Lower leg skin (tissue), 4 donors: ENCODE results near the gene TNIP1. TPM values are rescaled to one million over a fixed set of nuclear protein-coding genes. Genes with fewer than 3 reads are reported as not detected.

Experiments
- DNase-seq, 2 donors: peaks; one replicate each; pipeline ENCODE4 v3.0.0-alpha.2; 2019; ENCODE audit warnings: low spot score in 2 of 2
- H3K4me3 ChIP-seq: fragments of 200-600 bp; sonication (generic); 2 replicates; pipeline ENCODE4 v1.5.1; 2017; ENCODE audit warnings: mild to moderate bottlenecking, low read depth; ENCODE audit not compliant: poor library complexity, severe bottlenecking
- POLR2A ChIP-seq, 2 donors: fragments of 450-650 bp; IDR thresholded peaks; one replicate each; pipeline ENCODE4 v1.6.1; 2016 to 2017; ENCODE audit warnings: antibody characterized with exemption in 2 of 2, mild to moderate bottlenecking in 1 of 2, moderate library complexity in 1 of 2
- WGBS, 2 donors: methylation state at CpG; one replicate each; pipeline ENCODE4 v1.1.5; 2018; 5-methylcytosine and 5-hydroxymethylcytosine counted together
- intact Hi-C: fragments of 100-400 bp; cut with DNase I; formaldehyde crosslinking; loops from one replicate; pipeline ENCODE4 v1.15.0; 2023; ENCODE audit warnings: low total_unique reads
- total RNA-seq, 4 donors: library from RNA; depleted of rRNA; stranded (reverse); fragments of >200 nt; gene quantifications; one replicate each; pipeline ENCODE4 v1.1.0, GENCODE V29; 2016
- TF ChIP-seq, protein P1 (sequence below), 3 donors: fragments of 450-650 bp; IDR thresholded peaks; one replicate each; pipeline ENCODE4 v1.5.1; 2016; ENCODE audit warnings: antibody characterized with exemption in 3 of 3, mild to moderate bottlenecking in 3 of 3, moderate library complexity in 2 of 3

TNIP1 gene
- total RNA-seq, 4 donors from 2014 or later: 91.2 to 123 (median 98.1) TPM

DNA sequence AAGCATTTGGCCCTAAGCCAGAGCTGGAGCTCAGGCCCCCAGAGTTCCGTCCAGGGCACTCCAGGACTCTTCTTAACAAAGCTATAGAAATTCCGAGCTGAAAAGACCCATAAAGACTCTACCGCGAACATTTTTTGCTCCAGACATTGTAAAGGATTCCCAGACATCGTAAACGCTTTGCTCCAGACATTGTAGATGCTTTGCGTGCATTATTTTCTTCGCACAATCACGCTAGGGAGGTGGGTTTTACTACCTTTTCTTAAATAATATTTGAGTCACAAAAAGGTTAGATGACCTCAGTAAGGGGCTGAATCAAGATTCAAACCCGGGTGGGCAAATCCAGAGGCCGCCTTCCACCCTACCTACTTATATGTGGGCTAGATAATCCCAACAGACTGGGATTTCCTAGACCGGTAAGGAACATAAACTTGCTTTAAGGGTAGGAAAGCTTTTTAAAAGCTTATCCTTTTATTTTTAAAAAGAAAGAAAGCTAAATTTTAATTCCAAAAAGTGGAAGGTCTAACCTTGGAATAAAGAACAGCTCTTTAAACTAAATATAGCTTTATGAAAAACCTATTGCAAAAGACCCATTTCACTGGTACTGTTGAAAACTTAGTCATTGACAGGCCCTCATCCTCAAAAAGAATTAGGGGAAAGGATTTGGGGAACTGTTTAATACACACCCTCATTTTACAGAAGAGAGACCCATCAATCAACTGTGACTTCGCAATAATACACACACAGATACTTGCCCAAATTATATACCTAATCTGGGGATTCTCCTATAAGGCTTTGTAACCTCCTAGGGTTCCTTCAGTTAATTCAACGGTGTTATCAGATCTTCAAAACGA is 822 bp upstream of the TNIP1 start:
- 11 to 15% methylated on average over 15 of the region's 15 CpGs for WGBS, 2 donors
- intact Hi-C loops: no loop called here
- H3K4me3 ChIP-seq: peak overlapping the region; percentile 89
- no peak for TF ChIP-seq POLR2A (IDR thresholded peaks at IDR 0.05)
- TF ChIP-seq, protein P1, sequence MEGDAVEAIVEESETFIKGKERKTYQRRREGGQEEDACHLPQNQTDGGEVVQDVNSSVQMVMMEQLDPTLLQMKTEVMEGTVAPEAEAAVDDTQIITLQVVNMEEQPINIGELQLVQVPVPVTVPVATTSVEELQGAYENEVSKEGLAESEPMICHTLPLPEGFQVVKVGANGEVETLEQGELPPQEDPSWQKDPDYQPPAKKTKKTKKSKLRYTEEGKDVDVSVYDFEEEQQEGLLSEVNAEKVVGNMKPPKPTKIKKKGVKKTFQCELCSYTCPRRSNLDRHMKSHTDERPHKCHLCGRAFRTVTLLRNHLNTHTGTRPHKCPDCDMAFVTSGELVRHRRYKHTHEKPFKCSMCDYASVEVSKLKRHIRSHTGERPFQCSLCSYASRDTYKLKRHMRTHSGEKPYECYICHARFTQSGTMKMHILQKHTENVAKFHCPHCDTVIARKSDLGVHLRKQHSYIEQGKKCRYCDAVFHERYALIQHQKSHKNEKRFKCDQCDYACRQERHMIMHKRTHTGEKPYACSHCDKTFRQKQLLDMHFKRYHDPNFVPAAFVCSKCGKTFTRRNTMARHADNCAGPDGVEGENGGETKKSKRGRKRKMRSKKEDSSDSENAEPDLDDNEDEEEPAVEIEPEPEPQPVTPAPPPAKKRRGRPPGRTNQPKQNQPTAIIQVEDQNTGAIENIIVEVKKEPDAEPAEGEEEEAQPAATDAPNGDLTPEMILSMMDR (IDR thresholded peaks at IDR 0.05): no peak
- DNase-seq: no peak

DNA sequence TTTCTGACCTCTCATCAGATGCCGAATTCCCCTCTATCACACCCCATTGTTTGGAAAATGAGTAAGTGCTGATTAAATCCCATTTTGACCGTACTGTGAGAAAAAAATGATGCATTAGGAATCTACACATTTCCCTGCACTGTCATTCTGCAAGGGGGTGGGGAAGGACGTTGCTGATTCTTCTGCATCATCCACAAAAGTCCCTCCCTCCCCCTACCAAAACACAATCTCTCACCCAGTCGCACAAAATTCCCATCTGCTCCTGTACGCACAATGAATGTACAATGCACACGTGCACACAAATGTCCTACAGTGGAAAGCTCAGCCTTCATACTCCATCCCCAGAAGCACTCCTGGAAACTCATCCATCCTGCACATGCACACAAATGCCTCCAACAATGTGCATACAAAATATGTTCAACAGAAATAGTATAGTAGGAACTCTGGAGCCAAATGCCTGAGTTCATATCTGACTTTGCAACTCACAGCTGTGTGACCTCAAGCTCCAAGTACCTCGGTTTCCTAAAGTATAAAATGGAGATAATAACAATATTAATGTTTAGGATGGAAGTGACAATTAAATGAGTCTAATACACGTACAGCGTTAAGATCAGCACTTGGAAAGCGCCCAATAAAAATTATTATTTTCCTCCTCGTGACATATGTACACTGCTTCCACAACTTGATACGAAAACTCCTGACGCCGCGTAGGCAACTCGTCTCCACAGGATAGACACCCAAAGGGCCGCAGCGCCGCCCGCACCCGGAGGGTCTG is 809 bp downstream of the TNIP1 start:
- TF ChIP-seq, protein P1 (IDR thresholded peaks at IDR 0.05): no peak
- TF ChIP-seq POLR2A (IDR thresholded peaks at IDR 0.05): no peak
- WGBS, 2 donors: 7 to 10% methylated on average over 21 of the region's 21 CpGs
- DNase-seq: no peak
- H3K4me3 ChIP-seq: peak overlapping the region; percentile 89
- intact Hi-C loops: no loop called here

DNA sequence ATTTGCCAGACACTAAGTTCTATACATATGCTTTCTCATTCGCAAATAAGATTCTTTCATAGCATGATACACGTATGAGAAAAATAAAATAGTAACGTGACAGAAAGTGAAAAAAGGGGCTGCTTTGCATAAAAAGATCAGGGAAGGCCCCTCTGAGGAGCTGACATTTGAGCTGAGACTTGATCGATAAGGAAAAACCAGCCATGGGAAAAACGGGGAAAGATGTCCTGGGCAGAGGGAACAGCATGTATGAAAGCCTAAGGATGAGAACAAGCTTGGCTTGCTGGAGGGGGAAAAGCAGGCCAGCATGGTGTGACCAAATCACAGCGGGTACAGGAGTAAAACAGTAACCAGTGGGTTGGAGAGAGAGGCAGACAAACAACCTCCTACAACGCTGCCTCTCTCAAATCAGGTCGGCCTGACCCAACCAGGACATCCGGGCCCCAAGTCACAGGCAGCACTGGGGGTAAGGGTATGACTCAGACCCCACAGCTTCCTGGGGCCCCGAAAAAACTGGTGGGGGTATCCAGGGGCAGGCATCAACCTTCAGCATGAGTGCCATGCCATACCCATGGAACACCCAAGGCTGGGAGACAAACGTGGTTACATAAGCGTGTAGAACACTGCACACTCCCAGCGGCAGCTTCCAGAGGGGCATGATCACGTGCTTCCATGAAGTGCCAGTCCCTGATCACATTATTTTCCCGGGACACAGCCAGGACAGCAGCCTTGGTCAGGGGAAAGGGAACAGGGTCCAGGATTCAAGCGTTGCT is 2.2 kb downstream of the TNIP1 start:
- intact Hi-C loops: no loop called here
- 76 to 80% methylated on average over 16 of the region's 16 CpGs for WGBS, 2 donors
- H3K4me3 ChIP-seq: no peak overlapping the region
- TF ChIP-seq POLR2A (IDR thresholded peaks at IDR 0.05): no peak
- TF ChIP-seq, protein P1 (IDR thresholded peaks at IDR 0.05): no peak
- DNase-seq: no peak

DNA sequence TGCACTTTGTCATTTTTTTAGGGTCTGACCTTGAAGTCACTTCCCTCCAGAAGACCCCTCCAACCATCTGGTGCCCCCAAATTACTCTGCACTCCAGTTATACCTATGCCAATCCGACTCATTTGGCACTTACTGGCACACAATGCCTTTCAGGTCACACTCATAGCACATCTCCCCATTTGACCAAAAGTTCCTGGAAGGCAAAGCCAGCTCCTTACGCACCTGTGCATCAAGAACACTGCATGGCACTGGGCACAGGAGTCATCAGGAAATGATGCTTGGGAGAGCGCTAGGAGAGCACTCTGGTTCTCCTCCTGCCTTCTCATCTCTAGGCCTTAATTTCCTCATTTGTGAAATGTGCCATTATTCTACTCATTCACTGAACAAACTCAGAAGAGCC is 2.9 kb downstream of the TNIP1 start:
- intact Hi-C loops: no loop called here
- WGBS, 2 donors: 88 to 93% methylated on average over 3 of the region's 3 CpGs
- TF ChIP-seq, protein P1 (IDR thresholded peaks at IDR 0.05): no peak
- no peak for TF ChIP-seq POLR2A (IDR thresholded peaks at IDR 0.05)
- no peak overlapping the region for H3K4me3 ChIP-seq
- DNase-seq: no peak

DNA sequence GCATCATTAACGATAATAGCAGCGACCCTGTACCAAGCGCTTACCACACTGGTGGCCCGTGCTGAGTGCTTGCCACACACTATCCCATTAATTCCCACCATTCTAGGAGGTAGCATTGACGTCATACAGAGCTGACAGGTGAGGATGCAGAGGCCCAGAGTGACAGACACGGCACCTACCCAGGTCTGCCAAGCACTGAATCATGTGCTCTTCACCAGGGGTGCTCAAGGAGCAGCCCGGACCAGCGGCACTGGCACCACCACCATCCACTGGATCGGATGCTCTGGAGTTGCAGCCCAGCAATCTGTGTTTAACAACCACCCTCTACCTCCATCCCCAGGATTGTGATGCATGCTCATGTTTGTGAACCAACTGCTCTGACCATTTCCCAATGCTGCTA is 3.4 kb downstream of the TNIP1 start:
- intact Hi-C loops: no loop called here
- DNase-seq: no peak
- no peak overlapping the region for H3K4me3 ChIP-seq
- no peak for TF ChIP-seq POLR2A (IDR thresholded peaks at IDR 0.05)
- TF ChIP-seq, protein P1 (IDR thresholded peaks at IDR 0.05): no peak
- 93 to 94% methylated on average over 9 of the region's 9 CpGs for WGBS, 2 donors
